Skeletal muscle tissue (tissue), 4 donors: ENCODE data around the gene KDM4C. TPM values are rescaled to one million over a fixed set of nuclear protein-coding genes. Genes with fewer than 3 reads are reported as not detected.

Experiments used
- H3K27ac ChIP-seq: one replicate; pipeline ENCODE4 v1.7.0; 2013; ENCODE audit warnings: mild to moderate bottlenecking, low read depth, low read length, inconsistent platforms
- H3K27me3 ChIP-seq, 3 donors: one replicate each; pipeline ENCODE4 v1.7.0; 2013; ENCODE audit warnings: low read length in 3 of 3; ENCODE audit not compliant: control insufficient read depth in 3 of 3, insufficient read depth in 3 of 3
- H3K36me3 ChIP-seq, 3 donors: one replicate each; pipeline ENCODE4 v1.7.0; 2013; ENCODE audit warnings: low read length in 3 of 3; ENCODE audit not compliant: control insufficient read depth in 3 of 3, insufficient read depth in 3 of 3
- H3K4me1 ChIP-seq, 3 donors: one replicate each; pipeline ENCODE4 v1.7.0; 2013; ENCODE audit warnings: low read length in 3 of 3, mild to moderate bottlenecking in 3 of 3; ENCODE audit not compliant: control insufficient read depth in 3 of 3, insufficient read depth in 3 of 3
- H3K4me3 ChIP-seq, 3 donors: one replicate each; pipeline ENCODE4 v1.7.0; 2013; ENCODE audit warnings: low read length in 3 of 3
- H3K9ac ChIP-seq, 3 donors: one replicate each; pipeline ENCODE4 v1.7.0; 2013; ENCODE audit warnings: low read length in 3 of 3, mild to moderate bottlenecking in 3 of 3, moderate library complexity in 2 of 3, low read depth in 1 of 3
- H3K9me3 ChIP-seq, 3 donors: one replicate each; pipeline ENCODE4 v1.7.0; 2013; ENCODE audit warnings: low read length in 3 of 3; ENCODE audit not compliant: control insufficient read depth in 3 of 3
- total RNA-seq: library from RNA; depleted of rRNA; stranded (reverse); fragments of >200 nt; gene quantifications from one replicate; pipeline ENCODE4 v1.2.3, GENCODE V29; 2014
- donor health status: Osteomylitis.

KDM4C gene
- total RNA-seq, 1 donor from 2014 or later = 50.1 TPM

- no peaks in the 10 kb centered on the region for H3K9me3 ChIP-seq
- H3K27ac ChIP-seq = no peak overlapping the region
- no peak overlapping the region for H3K4me3 ChIP-seq
- no peaks in the 10 kb centered on the region for H3K27me3 ChIP-seq
- H3K36me3 ChIP-seq = no peaks in the 10 kb centered on the region
- H3K9ac ChIP-seq = no peak overlapping the region
- H3K4me1 ChIP-seq = peaks cover 0 to 11% (median 7%) of the 10 kb centered on the region in 3 donors
Measured at GRCh38 chr9:6929441-6930215, 171.9 kb downstream of the KDM4C start.

- Histone ChIP-seq H3K36me3 (no peaks in the 10 kb centered on the region), H3K9me3 (no peaks in the 10 kb centered on the region), H3K4me3 (no peak overlapping the region), H3K4me1 (peaks cover 0 to 11% (median 7%) of the 10 kb centered on the region in 3 donors), H3K9ac (no peak overlapping the region), H3K27ac (no peak overlapping the region), H3K27me3 (no peaks in the 10 kb centered on the region)
Measured at GRCh38 chr9:6930827-6931226, 173.1 kb downstream of the KDM4C start.

DNA sequence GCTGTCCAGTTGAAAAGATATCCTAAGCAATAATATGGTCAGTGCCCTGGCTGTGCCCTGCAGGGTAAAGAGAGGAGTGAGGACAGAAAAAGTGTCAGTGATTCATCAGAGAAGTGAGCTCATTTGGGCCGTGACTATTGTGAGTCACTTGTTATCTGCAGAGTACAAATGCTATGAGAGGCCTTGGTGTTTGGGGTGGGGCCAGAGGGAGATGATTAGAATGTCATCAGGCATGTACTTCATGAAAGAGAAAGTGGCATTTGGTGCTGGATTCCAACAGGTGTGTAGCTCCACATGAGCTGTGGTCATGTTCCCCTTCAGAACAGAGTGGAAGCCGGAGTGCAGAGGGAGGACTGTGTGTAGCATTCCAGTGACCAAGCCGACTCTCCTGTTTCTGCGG, 174.1 kb downstream of the KDM4C start:
- Histone ChIP-seq H3K36me3 (no peaks in the 10 kb centered on the region), H3K9ac (no peak overlapping the region), H3K9me3 (no peaks in the 10 kb centered on the region), H3K27me3 (no peaks in the 10 kb centered on the region), H3K4me1 (peaks cover 0 to 11% (median 7%) of the 10 kb centered on the region in 3 donors), H3K27ac (no peak overlapping the region), H3K4me3 (no peak overlapping the region)

DNA sequence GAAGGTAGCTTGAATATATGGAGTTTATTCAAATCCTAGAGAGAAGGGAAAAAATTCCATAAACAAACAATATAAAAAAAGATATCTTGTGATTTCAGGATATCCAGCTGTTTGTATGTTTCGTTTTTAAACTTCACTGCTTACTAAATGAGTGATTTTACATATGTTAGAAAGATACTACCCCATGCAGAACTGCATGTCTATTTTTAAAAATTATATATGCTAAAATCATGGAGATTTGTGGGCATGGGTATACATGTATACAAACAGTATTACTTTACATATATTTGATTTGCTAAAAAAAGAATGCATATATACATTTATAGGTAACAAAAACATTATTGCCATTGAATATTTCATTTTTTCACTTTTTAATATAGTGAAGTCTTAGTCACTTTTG, 178.3 kb downstream of the KDM4C start:
- Histone ChIP-seq H3K27ac (no peak overlapping the region), H3K27me3 (no peaks in the 10 kb centered on the region), H3K4me3 (no peak overlapping the region), H3K4me1 (peaks cover 3 to 7% (median 6%) of the 10 kb centered on the region in 3 donors), H3K9me3 (no peaks in the 10 kb centered on the region), H3K36me3 (no peaks in the 10 kb centered on the region), H3K9ac (no peak overlapping the region)

GRCh38 chr9:6937209-6937608, 179.4 kb downstream of the KDM4C start:
- Histone ChIP-seq H3K4me3 (no peak overlapping the region), H3K9me3 (no peaks in the 10 kb centered on the region), H3K9ac (no peak overlapping the region), H3K4me1 (peaks cover 0 to 3% (median 3%) of the 10 kb centered on the region in 3 donors), H3K27me3 (no peaks in the 10 kb centered on the region), H3K27ac (no peak overlapping the region), H3K36me3 (no peaks in the 10 kb centered on the region)

DNA sequence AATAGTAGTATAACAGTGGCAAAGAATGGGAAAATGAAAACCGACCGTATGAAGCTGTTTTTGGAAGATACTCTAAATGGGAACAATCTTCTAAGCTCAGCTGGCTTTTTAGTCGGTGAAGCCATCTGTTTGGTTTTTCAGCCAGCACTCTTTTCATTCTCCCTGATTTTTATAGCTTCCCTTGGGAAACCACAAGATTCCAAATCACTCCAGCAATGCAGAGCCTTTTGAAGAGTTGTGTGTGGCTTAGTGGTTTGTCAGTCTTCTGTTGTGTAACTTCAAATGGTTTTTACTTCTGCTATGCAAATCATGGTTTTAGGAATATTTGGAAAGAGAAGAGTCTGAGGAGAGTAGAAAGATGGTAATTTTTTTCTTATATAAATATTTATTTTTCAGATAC, 180.7 kb downstream of the KDM4C start:
- no peaks in the 10 kb centered on the region for H3K9me3 ChIP-seq
- H3K36me3 ChIP-seq = no peaks in the 10 kb centered on the region
- H3K9ac ChIP-seq = no peak overlapping the region
- H3K27ac ChIP-seq = no peak overlapping the region
- no peak overlapping the region for H3K4me3 ChIP-seq
- H3K4me1 ChIP-seq = peaks cover 0 to 3% (median 2%) of the 10 kb centered on the region in 3 donors
- H3K27me3 ChIP-seq = no peaks in the 10 kb centered on the region

- no peak overlapping the region for H3K9ac ChIP-seq
- no peaks in the 10 kb centered on the region for H3K36me3 ChIP-seq
- no peaks in the 10 kb centered on the region for H3K27me3 ChIP-seq
- no peak overlapping the region for H3K27ac ChIP-seq
- no peak overlapping the region for H3K4me3 ChIP-seq
- peaks cover 0 to 3% (median 2%) of the 10 kb centered on the region in 3 donors for H3K4me1 ChIP-seq
- H3K9me3 ChIP-seq = no peaks in the 10 kb centered on the region
Measured at GRCh38 chr9:6938873-6939272, 181.1 kb downstream of the KDM4C start.

- no peaks in the 10 kb centered on the region for H3K27me3 ChIP-seq
- H3K9ac ChIP-seq = no peak overlapping the region
- H3K4me1 ChIP-seq = peaks cover 0 to 3% (median 2%) of the 10 kb centered on the region in 3 donors
- no peaks in the 10 kb centered on the region for H3K36me3 ChIP-seq
- H3K4me3 ChIP-seq = no peak overlapping the region
- H3K9me3 ChIP-seq = no peaks in the 10 kb centered on the region
- no peak overlapping the region for H3K27ac ChIP-seq
Measured at GRCh38 chr9:6941501-6941900, 183.7 kb downstream of the KDM4C start.

DNA sequence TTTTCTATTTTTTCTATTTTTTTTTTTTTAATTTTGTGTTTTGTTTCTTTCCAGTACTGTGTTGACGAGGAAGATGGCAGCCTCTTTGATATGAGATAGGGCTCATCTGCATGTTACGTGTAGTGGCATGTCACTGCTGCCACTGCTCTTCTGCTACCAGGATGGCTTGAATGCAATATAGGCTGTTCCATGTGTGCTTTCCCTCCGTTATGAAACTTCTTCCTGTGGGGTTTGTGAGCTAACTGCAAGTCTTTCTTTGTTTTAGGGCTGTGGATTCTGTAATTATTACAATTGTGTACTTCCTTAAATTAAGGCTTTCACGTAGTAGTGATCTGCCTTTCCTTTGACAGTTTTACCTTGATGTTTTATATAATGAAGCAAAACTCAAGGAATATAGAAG, 184.6 kb downstream of the KDM4C start:
- Histone ChIP-seq H3K27ac (no peak overlapping the region), H3K4me1 (peaks cover 0 to 3% (median 2%) of the 10 kb centered on the region in 3 donors), H3K9me3 (no peaks in the 10 kb centered on the region), H3K36me3 (no peaks in the 10 kb centered on the region), H3K4me3 (no peak overlapping the region), H3K27me3 (no peaks in the 10 kb centered on the region), H3K9ac (no peak overlapping the region)

GRCh38 chr9:6943293-6943692, 185.5 kb downstream of the KDM4C start:
- no peak overlapping the region for H3K4me3 ChIP-seq
- H3K9me3 ChIP-seq = no peaks in the 10 kb centered on the region
- no peak overlapping the region for H3K27ac ChIP-seq
- no peak overlapping the region for H3K9ac ChIP-seq
- H3K27me3 ChIP-seq = no peaks in the 10 kb centered on the region
- peaks cover 0 to 3% (median 0%) of the 10 kb centered on the region in 3 donors for H3K4me1 ChIP-seq
- no peaks in the 10 kb centered on the region for H3K36me3 ChIP-seq
